NCI-H510A treated with DMSO at 0.1 percent for 48 hours (cell line): Measurements from ENCODE around the gene NOTO.

Experiments used
- DNase-seq: peaks from one replicate; lab custom pipeline; 2025; lab: John Stamatoyannopoulos, UW

The NOTO gene

GRCh38 chr2:73233932-73234832 is 31.8 kb downstream of the NOTO start, which contains the start of gene CCT7:
CCT7 (plus strand) TSS chr2:73234308; CDS start chr2:73234379, 71 bp downstream.
- peak; percentile 90 for DNase-seq

GRCh38 chr2:73235315-73236028 is 33.1 kb downstream of the NOTO start:
- no peak for DNase-seq

GRCh38 chr2:73237168-73237567 is 34.8 kb downstream of the NOTO start:
- no peak for DNase-seq

GRCh38 chr2:73238149-73238548 is 35.8 kb downstream of the NOTO start:
- no peak for DNase-seq

- no peak for DNase-seq
Measured at GRCh38 chr2:73238976-73239375, 36.6 kb downstream of the NOTO start.

DNA sequence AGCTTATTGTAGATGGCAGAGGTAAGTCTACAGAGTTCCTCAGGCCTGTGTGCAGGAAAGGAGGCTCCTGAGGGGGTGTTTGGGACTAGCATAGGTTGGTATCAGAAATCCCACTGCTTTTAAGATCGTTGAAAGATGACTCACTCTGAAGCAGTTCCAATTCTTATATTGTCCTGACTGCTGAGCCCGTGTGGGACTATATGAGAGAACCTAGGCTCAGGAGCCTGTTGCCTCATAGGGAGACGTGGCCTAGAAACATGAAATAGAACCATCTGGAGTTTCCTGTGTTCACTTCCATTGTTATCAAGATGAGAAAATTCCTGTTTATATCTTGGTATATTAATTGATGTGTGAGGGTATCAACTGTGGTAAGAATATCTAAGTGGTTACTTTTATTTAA is 37.4 kb downstream of the NOTO start:
- DNase-seq = no peak

GRCh38 chr2:73243884-73244570 is 41.7 kb downstream of the NOTO start:
- no peak for DNase-seq

DNA sequence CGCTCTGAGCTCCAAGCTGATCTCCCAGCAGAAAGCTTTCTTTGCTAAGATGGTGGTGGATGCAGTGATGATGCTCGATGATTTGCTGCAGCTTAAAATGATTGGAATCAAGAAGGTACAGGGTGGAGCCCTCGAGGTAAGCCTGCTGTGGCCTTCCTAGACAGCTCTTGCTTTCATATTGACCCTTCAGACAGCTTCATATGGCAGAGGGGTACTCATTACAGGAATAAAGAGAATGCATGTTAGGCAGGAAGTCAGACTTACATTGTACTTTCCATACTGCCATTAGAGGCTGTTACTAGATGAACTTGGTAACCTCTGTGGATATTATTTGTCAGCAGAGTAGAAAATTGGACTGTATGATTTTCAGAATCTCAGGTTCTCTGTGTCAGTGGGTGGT is 42.2 kb downstream of the NOTO start:
- DNase-seq = no peak

GRCh38 chr2:73246850-73247249 is 44.5 kb downstream of the NOTO start:
- DNase-seq = no peak

DNA sequence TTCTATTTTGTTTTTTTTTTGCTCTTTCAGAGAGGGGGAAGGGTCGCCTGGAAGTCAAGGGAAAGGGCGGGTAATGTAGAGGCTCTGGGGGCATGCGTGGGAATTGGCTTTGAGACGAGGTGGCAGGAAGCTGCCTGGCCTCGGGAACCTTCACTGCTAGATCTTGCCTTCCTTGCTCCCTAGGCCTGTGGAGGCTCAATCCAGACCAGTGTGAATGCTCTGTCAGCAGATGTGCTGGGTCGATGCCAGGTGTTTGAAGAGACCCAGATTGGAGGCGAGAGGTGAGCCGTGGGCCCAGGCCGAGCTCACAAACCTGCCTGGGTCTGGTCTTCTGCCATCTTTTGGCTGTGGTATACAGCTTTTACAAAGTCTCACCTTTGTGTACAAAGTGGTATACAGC is 47.3 kb downstream of the NOTO start:
- DNase-seq = no peak

GRCh38 chr2:73250872-73251846 is 48.8 kb downstream of the NOTO start:
- DNase-seq = no peak

GRCh38 chr2:73252238-73253027 is 50.1 kb downstream of the NOTO start:
- DNase-seq = no peak

GRCh38 chr2:73253400-73253799 is 51.0 kb downstream of the NOTO start:
- no peak for DNase-seq

- DNase-seq = no peak
Measured at GRCh38 chr2:73253901-73254300, 51.5 kb downstream of the NOTO start.

DNA sequence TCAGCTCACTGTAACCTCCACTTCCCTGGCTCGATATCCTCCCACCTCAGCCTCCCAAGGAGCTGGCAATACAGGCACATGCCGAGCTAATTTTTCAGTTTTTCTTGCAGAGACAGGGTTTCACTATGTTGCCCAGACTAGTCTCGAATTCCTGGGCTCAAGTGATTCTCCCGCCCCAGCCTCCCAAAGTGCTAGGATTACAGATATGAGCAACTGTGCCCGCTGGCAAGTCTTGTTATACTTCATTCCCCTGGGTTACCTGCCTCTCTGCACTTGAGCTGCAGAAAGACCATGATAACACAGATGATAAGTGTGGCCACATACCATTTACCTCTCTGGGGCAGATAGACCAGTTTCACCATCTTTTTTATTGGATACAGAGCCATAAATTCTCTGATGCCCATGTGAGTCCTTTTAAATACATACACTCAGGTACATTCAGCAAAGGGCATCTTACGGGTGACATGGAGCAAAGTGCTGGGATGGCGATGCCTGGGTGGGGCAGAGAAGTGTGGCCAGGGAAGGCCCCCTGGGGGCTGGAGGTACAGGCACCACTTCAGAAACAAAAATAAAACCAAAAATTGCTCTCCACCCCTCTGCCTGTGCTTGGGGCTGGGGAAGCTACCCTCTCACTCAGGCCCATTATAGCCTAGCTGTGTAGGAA is 52.1 kb downstream of the NOTO start:
- DNase-seq = no peak

DNA sequence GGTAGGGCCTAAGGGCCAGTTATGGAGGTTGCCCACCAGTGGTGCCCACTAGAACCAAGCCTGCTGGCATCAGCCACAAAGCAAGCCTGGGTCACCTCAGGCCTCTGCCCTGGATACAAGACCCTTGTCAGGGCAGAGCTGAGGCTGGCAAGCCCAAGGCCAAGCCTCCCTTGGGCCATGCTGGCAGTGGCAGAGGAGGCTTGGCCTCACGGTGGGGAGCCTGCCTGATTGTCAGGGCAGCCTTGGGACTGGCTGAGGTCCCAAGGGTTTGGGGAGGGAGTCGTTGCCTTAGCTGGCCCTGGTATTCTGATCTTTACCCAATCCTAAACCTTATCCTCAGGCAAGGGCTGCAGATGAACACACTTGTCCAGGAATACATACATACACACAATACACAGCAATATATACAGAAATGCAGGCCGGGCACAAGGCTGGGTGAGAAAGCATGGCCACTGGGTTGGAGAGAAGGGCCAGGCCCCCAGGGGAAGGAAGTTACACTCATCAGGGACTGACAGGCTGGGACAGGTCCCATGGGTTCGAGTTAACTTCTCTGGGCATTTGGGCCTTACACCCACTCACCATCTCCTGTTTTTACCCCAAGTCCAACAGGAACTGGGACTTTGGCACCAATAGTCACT is 52.8 kb downstream of the NOTO start:
- DNase-seq = no peak

GRCh38 chr2:73255907-73256617 is 53.7 kb downstream of the NOTO start:
- no peak for DNase-seq

GRCh38 chr2:73256618-73256922 is 54.2 kb downstream of the NOTO start:
- no peak for DNase-seq

GRCh38 chr2:73257021-73257420 is 54.6 kb downstream of the NOTO start:
- no peak for DNase-seq
